MM.1S (cell line): ENCODE measurements around the gene ACAA2.
"Not testable (repeated sequence)": the region's sequence is repeated elsewhere in the genome, so short reads cannot be mapped to it uniquely, and the experiment has no call there.

Source experiments
- CTCF ChIP-seq: fragments of 300-600 bp; sonication (generic); IDR thresholded peaks from 2 replicates; pipeline ENCODE4 v1.5.1; 2016; ENCODE audit warnings: antibody characterized with exemption, low read length, mixed read lengths
- EZH2 ChIP-seq: fragments of 300-600 bp; sonication (generic); optimal IDR thresholded peaks from 2 replicates; pipeline ENCODE3; 2017; ENCODE audit warnings: low read depth, mild to moderate bottlenecking, antibody characterized with exemption, low read length, mixed read lengths

GRCh38 chr18:49799806-49800205, 13.5 kb downstream of the ACAA2 start:
- not testable (repeated sequence) for TF ChIP-seq CTCF, EZH2
